Pancreas (tissue), 10 donors: ENCODE data around the gene SPTLC2. TPM values are rescaled to one million over a fixed set of nuclear protein-coding genes. Genes with fewer than 3 reads are reported as not detected.
A peak's percentile ranks its signal among the peaks of the same experiment; 100 is the strongest.
"Not testable (repeated sequence)": the region's sequence is repeated elsewhere in the genome, so short reads cannot be mapped to it uniquely, and the experiment has no call there.

ENCODE experiments used
- ATAC-seq, 4 donors: fragments of 200-7000 bp; cut with Tn5 transposase; one replicate each; pipeline versions ENCODE4 v1.8.0 to v1.9.1; 2020; ENCODE audit warnings: mild to moderate bottlenecking in 4 of 4, moderate library complexity in 4 of 4
- DNase-seq, 6 donors: peaks; one replicate each; pipeline ENCODE4 v3.0.0-alpha.2; 2020
- FAIRE-seq: peaks from 2 replicates; lab custom pipeline; 2012; peaks lifted over from hg19 to GRCh38; lab: Jason Lieb, UNC
- H3K27ac ChIP-seq, 4 donors: fragments of 200-600 bp; sonication (generic); 1 replicate in 3 of 4; 2 replicates in 1 of 4; pipeline versions ENCODE4 v1.5.0 to v1.8.0; 2020
- H3K27me3 ChIP-seq, 4 donors: fragments of 200-600 bp; one replicate each; pipeline ENCODE4 v1.8.0; 2021
- H3K36me3 ChIP-seq, 3 donors: fragments of 200-600 bp; sonication (generic) in 1 of 3; one replicate each; pipeline versions ENCODE4 v1.5.0 to v1.8.0; 2020 to 2021
- H3K4me1 ChIP-seq, 3 donors: fragments of 200-600 bp; one replicate each; pipeline ENCODE4 v1.8.0; 2021
- H3K4me3 ChIP-seq, 4 donors: fragments of 200-600 bp; sonication (generic) in 2 of 4; one replicate each; pipeline versions ENCODE4 v1.5.0 to v1.8.0; 2020 to 2021
- H3K9me3 ChIP-seq, 4 donors: fragments of 200-600 bp; one replicate each; pipeline ENCODE4 v1.8.0; 2021
- CTCF ChIP-seq, 4 donors: fragments of 200-600 bp; sonication (generic) in 3 of 4; IDR thresholded peaks; one replicate each; pipeline versions ENCODE4 v1.5.0 to v1.8.0; 2021; ENCODE audit warnings: antibody characterized with exemption in 4 of 4
- WGBS, 2 donors: extraction: QIAGEN DNeasy Blood & Tissue Kit; methylation state at CpG; one replicate each; pipeline ENCODE4 v1.1.7; 2013; 5-methylcytosine and 5-hydroxymethylcytosine counted together
- intact Hi-C, 3 donors: fragments of 100-400 bp; cut with DNase I; formaldehyde crosslinking; loops; one replicate each; pipeline versions ENCODE4 v1.11.1 to v1.14.2; 2022
- polyA plus RNA-seq, 2 donors: library from polyadenylated mRNA; stranded (reverse); fragments of 200-250 nt; gene quantifications; one replicate each; pipeline ENCODE4 v1.2.3, GENCODE V29; 2013
- total RNA-seq, 6 donors: library from RNA; stranded (reverse); fragmentation: NEBNext Ultra II Directional in 4 of 6; extraction: Animal tissue kit (Norgen Biotek cat#: 25700) in 4 of 6; gene quantifications; one replicate each; pipeline versions ENCODE4 v1.2.1 to v1.2.4, GENCODE V29; 2021 to 2023
- donor health status: healthy with polysubstance abuse.
- donor health status: DM: no; HTN: no; CAD: no; lungs with moderate emphysema.
- donor health status: DM: no; HTN: no; CAD: no.
- donor health status: control.
- donor health status: control.
- donor health status: Bipolar disorder and iron deficiency.
- donor health status: DM: yes; HTN: yes; CAD: no.
- donor health status: DM: no; HTN: no; CAD: no.
- donor health status: DM: no; HTN: no; CAD: no.
- donor health status: DM: yes; HTN: yes; CAD: no.

SPTLC2 gene
- total RNA-seq (10 to 100 TPM in 3 of 6 donors, 1 to 10 TPM in 3; 8.2 to 19.4 (median 11.1) TPM), polyA plus RNA-seq (1 to 10 TPM; 3.2 to 3.9 TPM)

GRCh38 chr14:77616454-77617229, at the start of gene SPTLC2:
Gene SPTLC2 (minus strand): TSS chr14:77616637. CDS start chr14:77616579, 58 bp downstream.
- Histone ChIP-seq H3K4me1 (peaks cover 0 to 8% (median 0%) of the 10 kb centered on the region in 3 donors), H3K36me3 (no peaks in the 10 kb centered on the region), H3K4me3 (peak within 1 kb of the TSS; percentile 71 to 92 (median 82)), H3K27me3 (no peaks in the 10 kb centered on the region), H3K27ac (peak within 1 kb of the TSS; percentile 45 to 82 (median 76)), H3K9me3 (no peaks in the 10 kb centered on the region)
- no peak for TF ChIP-seq CTCF (IDR thresholded peaks at IDR 0.05)
- DNase-seq, result peak; percentile 96 to 99 (median 99)
- intact Hi-C loops, result no loop called here
- peak; percentile 95 for FAIRE-seq
- WGBS, 2 donors, result 0% methylated on average over 50 to 58 of the region's 58 CpGs
- ATAC-seq, result peak; percentile 93 to 97 (median 94)

GRCh38 chr14:77663293-77663692, 46.9 kb upstream of the SPTLC2 start:
- Histone ChIP-seq H3K4me3 (no peak overlapping the region), H3K4me1 (no peaks in the 10 kb centered on the region), H3K27me3 (no peaks in the 10 kb centered on the region), H3K9me3 (no peaks in the 10 kb centered on the region), H3K36me3 (no peaks in the 10 kb centered on the region), H3K27ac (no peak overlapping the region)
- ATAC-seq (no peak), DNase-seq (no peak), FAIRE-seq (no peak)
- TF ChIP-seq CTCF (IDR thresholded peaks at IDR 0.05), result no peak
- intact Hi-C loops, result no loop called here
- WGBS, 2 donors, result 55 to 70% methylated on average over 6 of the region's 6 CpGs

- DNase-seq, FAIRE-seq, H3K4me3 ChIP-seq, intact Hi-C loops, ATAC-seq, H3K27me3 ChIP-seq, H3K36me3 ChIP-seq, H3K9me3 ChIP-seq, H3K4me1 ChIP-seq, H3K27ac ChIP-seq: not testable (repeated sequence)
- WGBS, 2 donors, result 53 to 59% methylated on average over 2 to 9 of the region's 9 CpGs
These were observed 45.1 kb upstream of the SPTLC2 start for GRCh38 chr14:77661562-77661961.

GRCh38 chr14:77660754-77661153, 44.3 kb upstream of the SPTLC2 start:
- TF ChIP-seq CTCF (IDR thresholded peaks at IDR 0.05), result no peak
- Histone ChIP-seq H3K27ac (no peak overlapping the region), H3K4me3 (no peak overlapping the region), H3K36me3 (no peaks in the 10 kb centered on the region), H3K27me3 (no peaks in the 10 kb centered on the region), H3K9me3 (no peaks in the 10 kb centered on the region), H3K4me1 (no peaks in the 10 kb centered on the region)
- FAIRE-seq, result no peak
- no peak for DNase-seq
- ATAC-seq, result peak in 2 of 4 donors; percentile 74 to 81
- intact Hi-C loops, result no loop called here
- 71 to 72% methylated on average over 7 of the region's 7 CpGs for WGBS, 2 donors

- Histone ChIP-seq H3K27me3 (no peaks in the 10 kb centered on the region), H3K36me3 (no peaks in the 10 kb centered on the region), H3K9me3 (no peaks in the 10 kb centered on the region), H3K4me1 (no peaks in the 10 kb centered on the region), H3K27ac (peak overlapping the region in 1 of 4 donors; percentile 34), H3K4me3 (no peak overlapping the region)
- DNase-seq, result no peak
- FAIRE-seq, result no peak
- intact Hi-C loops, result no loop called here
- 60 to 68% methylated on average over 2 of the region's 2 CpGs for WGBS, 2 donors
- peak in 2 of 4 donors; percentile 41 to 49 for ATAC-seq
- no peak for TF ChIP-seq CTCF (IDR thresholded peaks at IDR 0.05)
These were observed 43.4 kb upstream of the SPTLC2 start for GRCh38 chr14:77659831-77660230.
